RWPE2 (cell line): ENCODE measurements around the gene RNF213.

ENCODE experiments used
- ATAC-seq: fragments of 200-7000 bp; cut with Tn5 transposase; 3 replicates; pipeline ENCODE4 v1.9.1; 2021; ENCODE audit warnings: low read depth
- DNase-seq: peaks from one replicate; pipeline ENCODE4 v3.0.0-alpha.2; 2020; ENCODE audit warnings: low spot score
- H3K27ac ChIP-seq: fragments of 450-650 bp; 2 replicates; pipeline ENCODE4 v1.5.1; 2017; ENCODE audit warnings: mild to moderate bottlenecking; ENCODE audit not compliant: poor library complexity, severe bottlenecking
- H3K27me3 ChIP-seq: fragments of 250-450 bp; sonication (Bioruptor Pico); 2 replicates; pipeline ENCODE4 v1.5.1; 2021; ENCODE audit warnings: mild to moderate bottlenecking, moderate library complexity; ENCODE audit not compliant: insufficient read depth, poor library complexity, severe bottlenecking
- H3K36me3 ChIP-seq: fragments of 250-450 bp; sonication (Bioruptor Pico); 2 replicates; pipeline ENCODE4 v1.5.1; 2020; ENCODE audit warnings: low read depth, mild to moderate bottlenecking, moderate library complexity
- H3K4me1 ChIP-seq: fragments of 250-450 bp; sonication (Bioruptor Pico); 2 replicates; pipeline ENCODE4 v1.5.1; 2021; ENCODE audit warnings: mild to moderate bottlenecking, moderate library complexity; ENCODE audit not compliant: insufficient read depth, poor library complexity, severe bottlenecking
- H3K4me3 ChIP-seq: fragments of 250-450 bp; sonication (Bioruptor Pico); 2 replicates; pipeline ENCODE4 v1.5.1; 2021; ENCODE audit warnings: mild to moderate bottlenecking, moderate library complexity; ENCODE audit not compliant: severe bottlenecking
- H3K9me3 ChIP-seq: fragments of 250-450 bp; sonication (Bioruptor Pico); 2 replicates; pipeline ENCODE4 v1.5.1; 2021; ENCODE audit warnings: mild to moderate bottlenecking, moderate library complexity; ENCODE audit not compliant: severe bottlenecking
- TF ChIP-seq, protein P1 (sequence below): fragments of 450-650 bp; IDR thresholded peaks from one replicate; pipeline ENCODE4 v1.5.1; 2017; ENCODE audit warnings: mild to moderate bottlenecking, moderate library complexity; ENCODE audit not compliant: poor library complexity, severe bottlenecking

Gene RNF213

DNA sequence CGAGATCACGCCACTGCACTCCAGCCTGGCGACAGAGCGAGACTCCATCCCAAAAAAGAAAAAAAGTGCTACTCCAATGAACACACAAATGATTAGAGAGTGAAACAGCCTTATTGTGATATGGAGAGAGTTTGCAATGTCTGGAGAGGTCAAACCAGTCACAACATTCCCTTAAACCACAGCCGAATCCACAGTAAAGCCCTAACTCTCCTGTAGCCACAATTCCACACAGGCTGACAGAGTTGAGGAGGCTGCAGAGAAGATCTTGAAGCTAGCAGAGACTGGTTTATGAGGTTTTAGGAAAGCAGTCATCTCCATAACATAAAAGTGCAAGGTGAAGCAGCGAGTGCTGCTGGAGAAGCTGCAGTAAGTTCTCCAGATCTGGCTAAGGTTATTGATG, 6.7 kb downstream of the RNF213 start:
- Histone ChIP-seq H3K9me3 (no peaks in the 10 kb centered on the region), H3K4me1 (peaks cover 7% of the 10 kb centered on the region), H3K27me3 (no peaks in the 10 kb centered on the region), H3K4me3 (no peak overlapping the region), H3K36me3 (peaks cover 44% of the 10 kb centered on the region), H3K27ac (no peak overlapping the region)
- ATAC-seq (no peak), DNase-seq (no peak)
- TF ChIP-seq, protein P1, sequence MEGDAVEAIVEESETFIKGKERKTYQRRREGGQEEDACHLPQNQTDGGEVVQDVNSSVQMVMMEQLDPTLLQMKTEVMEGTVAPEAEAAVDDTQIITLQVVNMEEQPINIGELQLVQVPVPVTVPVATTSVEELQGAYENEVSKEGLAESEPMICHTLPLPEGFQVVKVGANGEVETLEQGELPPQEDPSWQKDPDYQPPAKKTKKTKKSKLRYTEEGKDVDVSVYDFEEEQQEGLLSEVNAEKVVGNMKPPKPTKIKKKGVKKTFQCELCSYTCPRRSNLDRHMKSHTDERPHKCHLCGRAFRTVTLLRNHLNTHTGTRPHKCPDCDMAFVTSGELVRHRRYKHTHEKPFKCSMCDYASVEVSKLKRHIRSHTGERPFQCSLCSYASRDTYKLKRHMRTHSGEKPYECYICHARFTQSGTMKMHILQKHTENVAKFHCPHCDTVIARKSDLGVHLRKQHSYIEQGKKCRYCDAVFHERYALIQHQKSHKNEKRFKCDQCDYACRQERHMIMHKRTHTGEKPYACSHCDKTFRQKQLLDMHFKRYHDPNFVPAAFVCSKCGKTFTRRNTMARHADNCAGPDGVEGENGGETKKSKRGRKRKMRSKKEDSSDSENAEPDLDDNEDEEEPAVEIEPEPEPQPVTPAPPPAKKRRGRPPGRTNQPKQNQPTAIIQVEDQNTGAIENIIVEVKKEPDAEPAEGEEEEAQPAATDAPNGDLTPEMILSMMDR: no peak

- Histone ChIP-seq H3K4me1 (no peaks in the 10 kb centered on the region), H3K9me3 (no peaks in the 10 kb centered on the region), H3K27me3 (no peaks in the 10 kb centered on the region), H3K4me3 (no peak overlapping the region), H3K27ac (no peak overlapping the region), H3K36me3 (peaks cover 44% of the 10 kb centered on the region)
- TF ChIP-seq, protein P1: no peak
- ATAC-seq: no peak
- no peak for DNase-seq
These were observed 7.8 kb downstream of the RNF213 start for GRCh38 chr17:80268427-80268826.

DNA sequence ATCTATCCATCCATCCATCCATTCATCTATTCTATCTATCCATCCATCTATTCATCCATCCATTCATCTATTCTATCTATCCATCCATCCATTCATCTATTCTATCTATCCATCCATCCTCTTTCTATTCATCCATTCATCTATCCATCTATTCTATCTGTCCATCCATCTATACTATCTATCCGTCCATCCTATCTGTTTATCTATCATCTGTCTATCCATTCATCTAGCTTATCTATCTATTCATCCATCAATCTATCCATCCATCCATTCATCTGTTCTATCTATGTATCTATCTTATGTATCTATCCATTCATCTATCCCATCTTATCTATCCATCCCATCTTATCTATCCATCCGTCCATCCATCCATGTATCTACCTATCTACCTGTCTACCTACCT, 8.8 kb downstream of the RNF213 start:
- no peak for DNase-seq
- Histone ChIP-seq H3K36me3 (peaks cover 44% of the 10 kb centered on the region), H3K4me3 (no peak overlapping the region), H3K27me3 (no peaks in the 10 kb centered on the region), H3K27ac (no peak overlapping the region), H3K4me1 (no peaks in the 10 kb centered on the region), H3K9me3 (no peaks in the 10 kb centered on the region)
- TF ChIP-seq, protein P1: no peak
- ATAC-seq: no peak

DNA sequence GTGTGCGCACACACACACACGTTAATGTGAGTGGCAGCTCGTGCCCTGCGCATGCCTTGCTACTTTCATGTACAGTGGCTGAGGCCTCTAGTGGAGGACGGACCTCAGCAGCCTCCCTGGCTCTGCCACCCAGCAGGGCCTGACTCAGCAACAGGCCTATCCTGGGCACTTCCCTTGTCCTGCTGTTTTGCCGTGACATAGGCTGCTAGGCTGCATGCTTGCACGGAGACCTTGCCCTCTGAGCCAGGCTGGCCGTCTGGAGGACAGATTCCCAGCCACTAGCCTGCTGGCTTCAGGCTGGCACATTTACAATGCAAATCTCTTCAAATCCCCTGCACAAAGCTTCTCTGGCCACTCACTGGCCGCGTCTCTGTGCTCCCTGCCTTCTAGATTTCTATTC, 9.5 kb downstream of the RNF213 start:
- H3K27ac ChIP-seq: no peak overlapping the region
- no peak for DNase-seq
- no peak overlapping the region for H3K4me3 ChIP-seq

DNA sequence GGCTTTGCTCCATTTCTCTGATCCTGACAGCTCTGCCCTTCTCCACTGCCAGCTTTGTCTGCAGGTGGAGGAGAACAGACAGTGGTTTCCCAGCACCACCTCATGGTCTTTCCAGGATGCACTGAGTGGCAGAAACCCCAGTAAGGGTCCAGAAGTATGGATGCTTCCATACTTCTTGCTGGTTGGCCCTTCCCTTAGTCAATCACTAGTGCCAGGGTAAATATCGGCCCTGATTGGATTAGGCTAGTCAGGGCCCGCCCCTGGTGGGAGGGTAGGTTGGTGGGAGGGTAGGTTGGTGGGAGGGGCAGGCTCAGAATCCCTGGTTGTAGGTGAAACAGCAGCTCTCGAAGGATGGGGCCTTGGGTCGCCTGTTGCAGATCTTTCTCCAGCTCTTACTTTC, 10.2 kb downstream of the RNF213 start:
- TF ChIP-seq, protein P1: no peak
- Histone ChIP-seq H3K27me3 (no peaks in the 10 kb centered on the region), H3K27ac (no peak overlapping the region), H3K4me1 (no peaks in the 10 kb centered on the region), H3K9me3 (no peaks in the 10 kb centered on the region), H3K36me3 (peaks cover 35% of the 10 kb centered on the region), H3K4me3 (no peak overlapping the region)
- ATAC-seq (peak; percentile 71), DNase-seq (no peak)

More for the DNA sequence above, 9.5 kb downstream of the RNF213 start:
- H3K36me3 ChIP-seq: peaks cover 39% of the 10 kb centered on the region
- H3K27me3 ChIP-seq: no peaks in the 10 kb centered on the region
- TF ChIP-seq, protein P1: no peak
- no peak for ATAC-seq
- H3K9me3 ChIP-seq: no peaks in the 10 kb centered on the region
- no peaks in the 10 kb centered on the region for H3K4me1 ChIP-seq
